ENCODE results near the gene RASEF.

DNA sequence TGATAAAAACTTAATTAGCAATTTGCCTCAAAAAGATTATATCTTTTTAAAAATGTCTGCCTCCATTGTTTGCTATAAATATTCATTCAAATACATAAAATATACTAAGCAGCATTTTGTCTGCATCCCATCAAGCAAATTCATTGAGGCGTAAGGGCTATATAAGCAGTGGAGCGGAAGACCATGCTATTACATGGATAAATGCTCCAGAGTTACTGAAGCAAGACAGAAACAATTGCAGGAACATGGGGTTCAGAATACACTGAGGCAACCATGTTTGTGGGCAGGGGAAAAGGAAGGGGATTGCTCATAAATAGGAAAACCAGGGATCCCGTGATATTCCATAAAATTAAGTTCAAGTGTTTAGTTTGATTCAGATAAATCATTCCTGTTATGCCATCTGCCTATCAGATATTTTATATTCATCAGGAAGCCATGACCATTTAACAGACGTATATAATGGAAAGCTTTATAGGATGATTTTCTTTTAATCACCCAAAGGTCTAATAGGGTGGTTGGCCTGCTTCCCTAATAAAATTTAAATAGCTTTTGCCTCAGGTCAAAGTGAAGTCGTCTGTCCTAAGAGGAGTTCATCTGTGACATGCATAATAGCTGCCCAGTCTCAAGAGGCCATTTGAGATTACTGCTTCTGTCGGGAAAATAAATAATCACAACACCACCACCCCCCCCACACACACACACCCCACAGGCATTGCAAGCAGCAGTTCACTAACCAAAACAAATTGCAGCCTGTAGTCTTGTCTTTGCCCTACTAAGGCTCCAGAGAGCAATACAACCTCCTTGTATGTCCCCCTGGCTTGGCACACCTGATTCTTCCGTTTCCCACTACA is 105.2 kb downstream of the RASEF start:
- TF ChIP-seq, protein P1, sequence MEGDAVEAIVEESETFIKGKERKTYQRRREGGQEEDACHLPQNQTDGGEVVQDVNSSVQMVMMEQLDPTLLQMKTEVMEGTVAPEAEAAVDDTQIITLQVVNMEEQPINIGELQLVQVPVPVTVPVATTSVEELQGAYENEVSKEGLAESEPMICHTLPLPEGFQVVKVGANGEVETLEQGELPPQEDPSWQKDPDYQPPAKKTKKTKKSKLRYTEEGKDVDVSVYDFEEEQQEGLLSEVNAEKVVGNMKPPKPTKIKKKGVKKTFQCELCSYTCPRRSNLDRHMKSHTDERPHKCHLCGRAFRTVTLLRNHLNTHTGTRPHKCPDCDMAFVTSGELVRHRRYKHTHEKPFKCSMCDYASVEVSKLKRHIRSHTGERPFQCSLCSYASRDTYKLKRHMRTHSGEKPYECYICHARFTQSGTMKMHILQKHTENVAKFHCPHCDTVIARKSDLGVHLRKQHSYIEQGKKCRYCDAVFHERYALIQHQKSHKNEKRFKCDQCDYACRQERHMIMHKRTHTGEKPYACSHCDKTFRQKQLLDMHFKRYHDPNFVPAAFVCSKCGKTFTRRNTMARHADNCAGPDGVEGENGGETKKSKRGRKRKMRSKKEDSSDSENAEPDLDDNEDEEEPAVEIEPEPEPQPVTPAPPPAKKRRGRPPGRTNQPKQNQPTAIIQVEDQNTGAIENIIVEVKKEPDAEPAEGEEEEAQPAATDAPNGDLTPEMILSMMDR (IDR thresholded peaks at IDR 0.05): no peak
- no peak for TF ChIP-seq POLR2A (IDR thresholded peaks at IDR 0.05)

All from testis (tissue), 2 donors.